ENCODE data around the gene KCTD15.

Gene KCTD15, protein sequence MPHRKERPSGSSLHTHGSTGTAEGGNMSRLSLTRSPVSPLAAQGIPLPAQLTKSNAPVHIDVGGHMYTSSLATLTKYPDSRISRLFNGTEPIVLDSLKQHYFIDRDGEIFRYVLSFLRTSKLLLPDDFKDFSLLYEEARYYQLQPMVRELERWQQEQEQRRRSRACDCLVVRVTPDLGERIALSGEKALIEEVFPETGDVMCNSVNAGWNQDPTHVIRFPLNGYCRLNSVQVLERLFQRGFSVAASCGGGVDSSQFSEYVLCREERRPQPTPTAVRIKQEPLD

DNA sequence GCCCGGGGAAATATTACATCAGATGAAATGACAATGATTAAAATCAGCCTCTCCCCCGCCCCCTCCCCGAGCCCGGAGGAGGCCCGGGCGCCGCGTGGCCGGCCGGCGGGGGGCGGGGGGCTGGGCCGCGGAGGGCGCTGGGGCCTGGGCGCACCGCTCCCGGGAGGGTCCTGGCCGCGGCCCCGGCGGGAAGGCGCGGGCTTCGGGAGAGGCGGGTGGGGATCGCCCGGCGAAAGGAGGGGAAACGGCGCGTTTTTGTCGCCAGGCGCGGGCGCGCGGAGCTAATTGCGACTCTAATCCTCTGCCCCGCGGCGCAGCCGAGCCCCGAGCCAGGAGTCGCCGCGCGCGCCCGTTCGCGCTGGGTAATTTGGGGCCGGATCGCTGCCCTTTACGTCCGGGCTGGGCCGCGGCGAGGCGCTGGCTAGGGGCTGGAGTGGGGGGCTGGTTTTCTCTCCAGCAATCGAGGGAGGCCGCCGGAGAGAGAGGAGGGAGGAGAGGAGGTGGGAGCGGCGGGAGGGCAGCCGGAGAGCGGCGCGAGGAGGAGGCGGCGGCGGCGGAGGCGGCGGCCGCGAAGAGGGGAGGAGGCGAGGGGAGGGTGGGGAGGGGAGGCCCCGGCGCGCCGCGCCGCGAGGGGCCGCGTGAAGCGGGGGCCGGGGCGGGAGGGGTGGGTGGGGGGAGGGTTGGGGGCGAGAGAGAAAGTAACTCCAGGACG lies at the start of gene KCTD15:
Gene KCTD15, plus strand, starts transcription at position 707 of the 712 bp plus-strand sequence. CDS start 3,585 bp downstream, outside the sequence.
- DNase-seq, result peak; percentile 21

DNA sequence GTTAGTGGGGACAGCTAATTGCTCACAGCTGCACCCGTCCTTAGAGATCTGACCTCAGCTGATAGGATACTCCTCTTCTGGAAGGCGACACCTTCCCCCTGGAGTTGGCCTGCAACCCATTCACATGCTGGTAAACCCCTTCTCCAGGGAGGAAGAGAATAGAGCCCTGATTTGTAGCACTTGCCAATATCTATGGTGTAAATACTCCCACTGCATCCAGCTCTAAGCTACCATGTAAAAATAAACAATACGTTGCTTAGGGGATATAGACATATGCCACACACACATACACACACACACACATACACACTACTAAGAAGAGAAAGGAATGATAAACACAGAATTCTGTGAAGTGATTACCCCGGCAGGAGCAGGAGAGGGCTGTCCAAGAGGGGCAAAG lies 49.4 kb upstream of the KCTD15 start:
- DNase-seq, result no peak

DNA sequence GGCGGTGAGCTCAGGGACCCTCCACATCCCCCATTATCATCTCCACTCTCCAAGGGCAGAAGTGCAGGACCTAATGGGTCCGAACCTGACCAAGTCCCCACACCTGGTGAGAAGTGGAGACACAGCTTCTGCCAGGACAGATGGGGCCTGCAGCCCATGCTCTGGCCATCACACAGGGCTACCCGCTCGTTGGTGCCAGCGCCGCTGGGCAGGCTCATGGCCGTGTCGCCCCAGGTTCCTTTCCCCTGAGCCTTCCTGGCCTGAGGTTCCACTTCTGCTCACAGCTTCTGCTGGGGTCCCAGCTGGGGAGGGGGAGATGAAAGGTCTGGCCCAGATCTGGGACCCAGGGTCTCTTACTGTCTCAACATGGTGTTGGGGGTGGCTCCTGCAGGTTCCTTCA lies 48.4 kb upstream of the KCTD15 start:
- no peak for DNase-seq

DNA sequence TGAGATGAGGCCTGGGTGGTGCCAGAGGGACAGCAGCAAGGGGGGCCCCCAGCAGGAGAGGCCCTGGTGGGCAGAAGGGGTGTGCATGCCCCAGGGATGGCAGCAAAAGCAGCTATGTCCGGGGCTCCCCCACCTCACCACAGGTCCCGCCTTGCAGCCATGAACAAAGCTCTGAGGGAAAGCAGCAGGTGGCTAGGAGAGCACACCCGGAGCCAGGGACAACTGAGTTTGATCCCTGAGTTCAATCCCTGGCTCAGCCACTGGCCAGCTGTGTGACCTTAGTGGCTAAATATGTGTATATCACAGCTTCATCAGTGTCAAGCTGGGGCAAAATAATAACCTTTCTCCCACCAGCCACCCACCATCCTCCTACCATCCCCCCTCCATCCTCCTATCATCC lies 47.7 kb upstream of the KCTD15 start:
- DNase-seq, result no peak

DNA sequence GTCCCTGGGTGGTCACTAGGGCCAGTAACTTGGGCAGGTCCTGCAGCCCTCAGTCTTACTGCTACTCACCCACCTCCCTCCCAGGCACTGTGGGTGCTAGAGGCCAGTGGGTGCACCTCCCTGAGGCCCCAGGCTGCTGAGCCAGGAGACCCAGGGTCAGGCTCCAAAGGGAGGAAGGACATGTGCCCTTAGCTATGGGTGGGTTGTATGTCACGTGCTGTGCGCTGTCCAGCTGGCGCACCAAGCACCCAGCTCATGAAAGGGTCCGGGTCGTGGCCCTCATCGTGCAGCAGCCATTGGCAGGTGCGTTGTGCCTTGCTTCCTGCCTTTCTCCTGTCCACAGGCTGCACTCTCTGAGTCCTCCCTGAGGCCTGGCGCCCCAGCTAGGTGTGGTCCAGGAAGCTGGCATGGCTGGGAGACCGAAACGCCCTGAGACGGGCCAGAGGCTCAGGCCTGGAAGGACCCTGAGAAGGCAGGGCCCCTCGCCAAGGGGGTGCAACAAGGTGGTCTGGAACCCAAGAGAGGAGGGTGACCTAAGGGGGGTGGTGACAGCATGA lies 47.0 kb upstream of the KCTD15 start:
- DNase-seq, result no peak

DNA sequence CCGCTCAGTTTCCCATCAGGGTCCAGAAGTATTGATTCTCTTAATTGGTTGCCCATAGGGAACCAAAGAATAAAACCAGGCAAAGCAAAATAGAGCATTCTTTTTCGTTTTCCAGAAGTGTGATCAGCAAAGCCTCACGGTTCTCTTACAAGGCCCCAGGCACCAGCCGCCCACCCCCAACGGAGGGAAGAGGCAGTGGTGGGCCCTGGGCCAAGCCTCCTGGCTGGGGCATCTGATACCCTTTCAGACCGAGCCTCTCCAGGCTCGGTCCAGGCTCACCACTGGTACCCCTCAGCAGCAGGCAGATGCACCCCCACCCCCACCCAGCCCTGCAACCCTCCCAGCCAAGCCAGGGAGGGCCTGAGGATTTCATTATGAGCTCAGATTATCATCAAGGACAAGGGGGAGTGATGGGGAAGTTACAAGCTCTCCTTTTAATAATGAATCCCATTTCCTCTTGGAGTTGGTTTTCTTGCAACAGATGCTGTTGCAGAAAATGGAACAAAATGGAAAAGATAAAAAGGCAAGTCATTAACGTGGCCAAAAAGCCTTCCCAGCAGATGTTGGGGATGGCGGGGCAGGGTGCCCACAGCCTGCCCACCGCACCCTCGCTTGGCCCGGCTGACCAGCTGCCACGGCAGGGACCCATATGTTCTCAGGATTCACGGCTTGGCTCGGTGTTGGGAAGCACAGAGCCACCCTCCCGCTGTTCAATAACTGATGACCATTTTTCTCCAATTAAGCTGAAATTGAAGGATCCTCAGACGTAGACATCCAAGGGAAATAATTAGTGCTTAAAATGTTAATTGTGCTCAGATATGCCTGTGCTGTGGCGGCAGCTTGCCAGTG lies 45.9 kb upstream of the KCTD15 start:
- DNase-seq, result no peak

DNA sequence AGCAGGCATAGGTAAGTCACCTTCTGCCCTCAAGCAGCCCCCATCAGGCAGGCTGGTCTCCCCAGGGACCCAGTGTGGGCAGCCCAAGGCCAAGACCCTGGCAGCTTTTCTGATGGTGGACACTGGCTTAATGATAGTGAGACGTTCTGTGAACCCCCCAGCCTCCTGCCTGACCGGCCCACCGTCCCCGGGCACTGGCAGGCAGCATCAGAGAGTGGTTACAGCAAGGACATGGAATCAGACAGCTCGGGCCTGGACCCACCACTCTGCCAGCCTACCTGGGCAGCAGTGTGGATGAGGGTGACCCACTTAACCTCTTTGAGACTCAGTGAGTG lies 45.3 kb upstream of the KCTD15 start:
- no peak for DNase-seq

DNA sequence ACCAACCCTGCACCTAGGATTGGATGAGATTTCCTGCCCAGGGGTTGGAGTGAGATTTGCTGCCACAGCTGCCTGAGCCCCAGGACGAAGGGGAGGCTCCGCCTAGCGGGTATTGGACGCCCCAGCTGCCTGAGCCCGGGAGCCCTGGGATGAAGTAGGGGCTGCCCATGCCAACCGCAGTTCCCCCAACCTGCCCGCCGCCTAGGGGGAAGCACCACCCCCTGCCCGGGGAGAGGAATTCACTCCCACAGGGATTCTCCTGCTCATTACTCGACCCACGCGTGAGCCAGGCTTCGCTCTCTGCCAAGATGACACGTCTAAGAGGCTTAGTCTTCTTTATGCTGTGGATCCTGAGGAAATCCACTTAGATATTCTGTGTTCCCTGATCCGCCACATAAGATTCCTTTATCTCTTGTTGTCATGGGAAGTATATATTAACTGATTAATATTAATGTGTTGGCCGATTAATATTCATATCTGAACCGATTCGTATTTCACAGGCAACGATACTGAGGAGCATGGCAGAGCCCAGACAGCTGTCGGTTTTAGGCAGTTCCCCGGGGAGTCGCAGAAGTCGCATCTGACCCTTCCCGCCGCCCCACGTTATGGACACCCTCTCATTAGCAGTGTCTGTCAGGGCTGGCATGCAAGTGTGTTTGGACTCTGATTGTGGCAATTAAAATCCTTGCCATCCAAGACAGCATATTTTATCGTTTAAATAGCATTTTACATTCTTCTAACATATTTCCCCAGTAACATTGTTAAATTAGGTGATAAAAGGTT lies 44.5 kb upstream of the KCTD15 start:
- DNase-seq, result no peak

DNA sequence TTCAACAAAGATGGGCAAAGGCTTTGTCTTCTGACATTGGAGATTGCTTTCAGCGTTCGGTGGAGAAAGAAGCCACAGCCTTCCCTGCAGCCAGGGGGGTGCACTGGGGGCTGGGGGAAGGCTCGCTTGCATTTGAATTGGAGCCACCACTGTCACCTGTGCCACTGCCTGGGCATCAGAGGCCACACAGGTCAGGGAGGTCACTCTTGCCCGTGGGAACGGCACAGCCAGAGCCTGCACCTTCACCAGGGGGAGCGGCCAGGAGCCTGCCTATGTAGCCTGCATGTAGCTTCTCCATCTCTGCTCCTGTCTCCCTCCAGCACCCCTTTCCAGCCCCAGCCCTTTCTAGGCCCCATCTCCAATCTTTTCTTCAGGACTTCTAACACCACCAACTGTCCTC lies 43.7 kb upstream of the KCTD15 start:
- DNase-seq, result no peak

DNA sequence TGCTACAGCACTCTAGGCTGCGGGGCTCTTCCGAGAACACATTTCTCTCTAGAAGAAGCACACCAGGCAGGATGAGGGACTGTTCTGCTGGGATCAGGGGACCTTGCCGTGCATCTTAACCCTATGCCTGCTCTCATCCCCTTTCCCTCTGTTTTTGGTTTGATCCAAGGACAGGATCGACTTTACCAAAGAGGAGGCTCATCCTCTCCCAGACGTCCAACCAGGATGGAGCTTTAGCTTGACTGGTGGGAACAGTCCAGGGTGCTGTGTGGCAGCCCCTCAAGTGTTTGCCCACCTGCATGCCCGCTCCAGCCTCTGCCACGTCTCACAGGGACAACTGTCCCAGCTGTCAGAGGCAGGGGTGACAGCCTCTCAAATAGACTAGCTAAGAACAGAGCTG lies 42.3 kb upstream of the KCTD15 start:
- no peak for DNase-seq

DNA sequence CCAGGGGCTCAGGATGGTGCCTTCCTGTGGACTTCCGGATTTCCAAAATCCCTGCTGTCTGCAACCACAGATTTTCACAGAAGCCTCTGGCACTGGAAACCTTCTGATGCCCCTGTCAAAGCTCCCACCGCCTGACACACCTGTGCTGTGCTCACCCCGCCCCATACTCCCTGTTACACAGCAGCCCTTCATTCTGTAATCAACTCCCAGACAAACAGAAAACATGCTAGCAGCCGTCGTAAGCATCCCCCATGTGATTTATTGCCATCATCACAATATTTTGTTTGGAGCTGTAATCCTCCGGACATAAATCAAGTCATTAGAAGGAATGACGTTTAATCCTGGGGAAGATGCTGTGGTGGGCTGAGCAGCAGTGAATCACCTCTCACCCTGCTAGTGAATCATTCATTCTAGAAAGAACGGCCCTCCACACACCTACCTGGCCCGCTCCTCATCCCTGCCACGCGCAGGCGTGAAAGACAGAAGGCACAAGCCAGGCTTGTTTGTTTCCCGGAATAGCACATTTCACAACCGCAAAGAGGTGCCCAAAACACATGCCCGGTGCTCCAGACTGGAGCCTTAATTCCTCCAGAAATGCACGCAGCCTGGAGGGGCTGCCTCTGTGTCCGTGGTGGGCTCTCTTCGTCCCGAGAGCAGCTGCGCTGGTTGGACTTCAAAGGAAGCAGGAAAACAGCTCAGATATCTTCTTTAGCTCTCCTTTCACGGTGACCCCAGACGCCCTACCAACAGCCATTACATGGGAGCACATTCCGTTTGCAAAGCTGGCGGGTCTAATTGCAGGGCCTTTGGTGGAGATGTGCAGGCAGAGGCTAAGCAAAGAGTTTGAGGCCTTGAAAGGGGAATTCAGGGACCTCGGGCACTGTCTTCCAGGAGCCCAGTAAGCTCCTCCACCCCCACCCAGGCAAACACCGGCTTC lies 41.3 kb upstream of the KCTD15 start:
- no peak for DNase-seq

DNA sequence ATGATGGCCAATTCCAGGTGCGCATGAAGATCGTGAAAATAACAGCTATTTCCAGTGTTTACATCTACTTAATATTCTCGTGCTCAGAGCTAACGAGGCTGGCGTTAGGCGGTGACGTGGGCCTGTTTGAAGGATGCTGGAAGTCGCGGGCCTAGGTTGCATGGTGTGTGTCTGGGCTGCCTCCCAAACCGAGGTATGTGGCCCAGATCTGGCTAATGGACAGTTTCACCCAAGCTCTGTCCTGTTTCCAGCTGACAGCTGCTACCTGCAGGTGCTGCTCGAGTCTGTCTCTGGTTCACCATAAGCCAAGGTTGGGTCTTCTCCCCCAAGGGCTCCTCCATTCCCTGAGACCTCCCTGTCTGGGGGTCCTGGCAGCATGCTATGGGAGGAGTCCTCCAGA lies 40.5 kb upstream of the KCTD15 start:
- DNase-seq, result no peak

DNA sequence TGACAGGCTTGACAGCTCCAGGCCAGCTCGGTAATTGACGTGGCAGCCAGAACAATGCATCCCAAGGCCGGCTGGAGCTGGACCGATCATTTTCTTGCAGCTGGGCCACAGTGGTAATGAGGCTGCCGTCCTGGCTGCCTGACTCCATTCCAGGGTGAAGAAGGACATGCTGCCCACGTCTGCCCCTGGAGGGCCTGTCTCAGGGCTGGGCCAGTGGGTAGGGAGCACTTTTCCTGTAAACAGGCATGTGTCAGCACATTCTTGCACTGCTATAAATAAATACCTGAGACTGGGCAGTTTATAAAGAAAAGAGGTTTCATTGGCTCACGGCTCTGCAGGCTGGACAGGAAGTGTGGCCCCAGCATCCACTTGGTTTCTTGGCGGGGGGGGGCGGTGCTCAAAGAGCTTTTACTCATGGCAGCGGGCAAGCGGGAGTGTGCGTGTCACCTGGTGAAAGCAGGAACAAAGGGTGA lies 38.1 kb upstream of the KCTD15 start:
- DNase-seq, result no peak

DNA sequence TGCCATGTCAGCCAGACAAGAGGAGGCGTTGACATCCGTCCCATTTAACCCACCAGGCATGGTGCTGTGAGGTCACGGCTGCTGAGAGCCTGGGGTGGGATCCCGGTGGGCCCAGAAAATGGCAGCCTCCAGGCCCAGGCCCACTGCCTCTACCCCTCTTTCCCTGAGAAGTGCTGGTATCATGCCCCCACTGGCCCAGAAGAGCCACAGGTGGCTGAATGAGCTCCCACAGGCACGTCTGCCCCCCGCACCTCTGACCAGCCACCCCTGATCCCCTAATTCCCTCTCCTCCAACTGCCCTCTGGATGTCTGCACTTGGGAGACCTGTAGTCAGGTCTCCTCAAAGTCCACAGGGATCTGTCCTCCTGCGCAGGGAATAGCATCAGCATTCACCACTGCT lies 37.3 kb upstream of the KCTD15 start:
- no peak for DNase-seq

DNA sequence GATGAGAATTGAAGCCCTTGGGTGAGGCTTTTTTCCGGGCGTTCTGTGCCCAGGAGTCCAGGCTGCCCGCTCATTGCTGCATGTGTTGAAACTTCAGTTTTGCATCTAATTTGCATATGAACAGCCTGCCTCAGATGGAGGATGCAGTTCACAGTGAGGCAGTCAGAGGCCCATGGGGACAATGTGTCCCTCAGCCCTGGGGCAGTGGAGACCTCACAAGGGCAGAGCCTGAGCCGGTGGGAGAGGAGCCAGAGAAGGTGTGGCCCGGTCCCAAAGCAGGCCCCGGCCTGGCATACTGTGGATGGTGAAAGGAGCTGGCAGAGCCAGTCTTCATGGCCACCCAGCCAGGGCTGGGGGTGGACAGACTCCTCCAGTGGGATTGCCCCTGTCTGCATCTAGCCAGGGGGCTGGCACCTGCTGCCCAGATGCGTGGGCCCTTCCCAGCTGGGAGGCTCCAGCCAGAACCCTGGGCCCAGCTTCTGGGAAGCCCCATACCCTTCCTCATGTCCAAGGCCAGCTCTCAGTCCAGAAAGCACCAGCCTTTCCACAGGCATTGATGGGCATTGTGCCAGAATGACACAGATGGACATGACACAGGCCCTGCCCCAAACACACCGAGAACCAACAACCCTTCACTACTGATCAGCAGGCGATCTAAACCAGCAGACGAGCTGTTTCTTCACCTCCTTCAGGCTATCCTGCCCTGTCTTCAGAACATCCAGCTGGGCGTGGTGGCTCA lies 32.9 kb upstream of the KCTD15 start:
- no peak for DNase-seq

DNA sequence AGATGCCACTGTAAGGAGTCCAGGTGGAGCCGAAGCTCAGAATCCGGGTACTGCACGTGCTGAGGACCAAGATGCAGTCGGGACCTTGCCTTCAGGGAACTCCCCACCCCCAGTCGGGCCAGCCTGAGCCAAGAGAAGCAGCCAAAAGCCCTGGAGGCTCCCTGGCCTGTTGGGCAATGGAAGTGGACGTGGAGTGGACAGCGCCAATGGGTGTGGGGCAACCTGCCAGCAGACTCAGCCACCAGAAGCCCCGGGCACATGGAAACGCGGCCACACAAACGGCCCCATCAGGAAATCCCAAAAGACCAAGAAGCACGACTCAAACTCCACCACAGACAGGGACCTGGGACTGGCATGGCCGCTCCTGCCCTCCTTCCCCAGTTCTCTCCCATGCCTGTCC lies 30.0 kb upstream of the KCTD15 start:
- no peak for DNase-seq

DNA sequence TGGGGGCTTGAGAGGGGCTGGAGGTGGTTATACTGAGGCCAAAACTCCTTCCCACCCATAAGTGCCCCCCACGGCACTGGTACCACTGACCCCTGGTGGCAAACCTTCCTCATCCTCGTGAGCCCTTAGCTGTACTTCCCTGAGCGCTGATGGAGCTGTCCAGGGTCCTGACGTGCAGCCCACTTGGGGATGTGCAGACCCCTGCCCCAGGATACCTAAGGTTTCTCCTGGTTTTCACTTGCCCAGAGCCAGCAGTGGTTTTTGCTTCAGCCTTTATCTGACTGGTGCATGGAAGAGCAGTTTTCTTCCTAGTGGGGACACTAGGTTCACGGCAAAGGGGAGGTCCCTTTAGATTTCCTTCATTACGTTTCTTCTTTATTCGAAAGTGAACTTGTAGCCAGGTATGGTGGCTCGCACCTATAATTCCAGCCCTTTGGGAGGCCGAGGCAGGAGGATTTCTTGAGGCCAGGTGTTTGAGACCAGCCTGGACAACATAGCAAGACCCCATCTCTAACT lies 28.7 kb upstream of the KCTD15 start:
- no peak for DNase-seq

DNA sequence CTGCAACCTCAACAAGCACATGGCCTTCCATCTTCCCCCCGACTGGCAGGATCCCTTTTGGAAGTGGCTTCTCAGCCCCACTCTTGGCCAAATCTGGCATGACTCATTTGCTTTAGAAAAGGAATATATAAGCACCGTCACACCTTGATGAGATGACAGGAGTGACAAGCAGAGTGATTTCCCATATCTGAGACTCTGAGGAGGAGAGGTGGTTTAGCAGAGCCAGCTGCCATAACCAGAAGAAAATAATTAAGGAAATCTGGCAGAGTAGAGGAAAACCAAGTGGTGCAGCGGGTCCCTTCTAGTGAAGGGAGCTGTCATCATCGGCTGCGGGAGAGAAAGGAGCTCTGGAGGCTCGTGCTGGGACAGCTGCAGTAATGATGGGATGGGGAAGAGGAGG lies 27.5 kb upstream of the KCTD15 start:
- DNase-seq, result no peak

DNA sequence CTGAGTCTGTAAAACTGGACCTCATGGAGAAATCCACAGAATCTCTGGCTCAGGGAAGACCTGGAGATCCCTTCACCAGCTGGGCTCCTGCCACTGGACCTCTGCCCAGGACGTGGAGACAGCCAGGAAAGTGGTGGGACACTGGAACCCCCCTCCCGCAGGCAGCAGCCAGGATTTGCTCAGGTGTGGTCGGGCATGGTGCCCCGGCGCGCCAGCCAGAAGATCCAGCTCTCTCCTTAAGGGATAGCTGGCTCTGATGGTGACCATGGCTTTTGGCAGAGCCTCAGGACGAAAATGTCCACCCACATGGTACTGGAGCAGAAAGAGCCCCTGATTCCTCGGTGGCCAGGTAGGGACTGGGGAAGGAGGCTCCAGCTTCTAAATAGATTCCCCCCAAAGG lies 26.6 kb upstream of the KCTD15 start:
- no peak for DNase-seq

DNA sequence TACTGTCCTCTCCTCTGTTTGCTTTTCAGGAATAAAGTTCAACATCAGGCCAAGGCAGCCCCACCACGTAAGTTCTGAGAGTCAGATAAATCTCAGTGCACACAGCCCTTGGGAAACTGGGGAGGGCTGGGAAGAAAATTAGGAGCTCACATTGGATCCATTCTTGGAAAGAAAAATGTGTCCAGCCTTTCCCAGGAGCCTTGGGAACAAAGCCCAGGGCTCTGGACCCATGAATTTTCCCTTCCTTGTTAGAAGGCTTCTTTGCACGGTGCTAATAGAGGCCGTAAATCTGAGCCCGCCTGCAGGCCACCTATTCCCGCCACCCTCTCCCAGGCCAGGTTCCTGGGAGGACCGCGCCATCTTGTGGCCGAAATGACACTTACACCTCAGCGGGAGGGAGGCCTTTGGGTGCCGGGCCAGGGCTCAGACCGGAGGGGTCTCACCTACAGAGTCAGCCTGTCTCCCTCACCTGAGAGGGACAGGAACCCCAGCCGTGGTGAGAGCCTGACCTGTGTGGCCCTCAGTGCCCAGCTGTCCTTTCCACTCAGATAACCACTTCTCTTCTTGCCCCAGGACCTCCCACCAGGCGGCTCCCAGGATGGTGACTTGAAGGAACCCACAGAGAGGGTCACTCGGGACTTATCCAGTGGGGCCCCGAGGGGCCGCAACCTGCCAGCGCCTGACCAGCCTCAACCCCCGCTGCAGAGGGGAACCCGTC lies 25.1 kb upstream of the KCTD15 start:
- DNase-seq, result peak; percentile 53

Data from KG1 (cell line).